Upper lobe of left lung (tissue), 6 donors: ENCODE measurements around the gene NAP1L5. TPM values are rescaled to one million over a fixed set of nuclear protein-coding genes. Genes with fewer than 3 reads are reported as not detected.

ENCODE experiments used
- ATAC-seq, 2 donors: fragments of 200-7000 bp; cut with Tn5 transposase; one replicate each; pipeline ENCODE4 v1.9.1; 2022; ENCODE audit warnings: mild to moderate bottlenecking in 2 of 2, moderate library complexity in 2 of 2; ENCODE audit not compliant: low FRiP score in 2 of 2
- DNase-seq, 2 donors: peaks; one replicate each; pipeline ENCODE4 v3.0.0-alpha.2; 2019 to 2020
- H3K27ac ChIP-seq, 4 donors: fragments of 200-600 bp; sonication (generic); one replicate each; pipeline ENCODE4 v1.5.1; 2016 to 2019
- H3K27me3 ChIP-seq, 4 donors: fragments of 200-600 bp; sonication (generic); one replicate each; pipeline ENCODE4 v1.5.1; 2017 to 2019
- H3K36me3 ChIP-seq, 4 donors: fragments of 200-600 bp; sonication (generic); one replicate each; pipeline ENCODE4 v1.5.1; 2016 to 2019
- H3K4me1 ChIP-seq, 4 donors: fragments of 200-600 bp; sonication (generic); one replicate each; pipeline ENCODE4 v1.5.1; 2018 to 2019
- H3K4me3 ChIP-seq, 4 donors: fragments of 200-600 bp; sonication (generic); one replicate each; pipeline ENCODE4 v1.5.1; 2017 to 2019; ENCODE audit warnings: mild to moderate bottlenecking in 2 of 4, moderate library complexity in 1 of 4
- H3K9me3 ChIP-seq, 4 donors: fragments of 200-600 bp; sonication (generic); one replicate each; pipeline ENCODE4 v1.5.1; 2018 to 2019
- EP300 ChIP-seq, 4 donors: sonication (generic); formaldehyde crosslinking; IDR thresholded peaks; one replicate each; pipeline ENCODE4 v1.5.1; 2017; ENCODE audit warnings: antibody characterized with exemption in 4 of 4, control low read depth in 2 of 4
- POLR2A ChIP-seq, 4 donors: fragments of 450-650 bp; IDR thresholded peaks; one replicate each; pipeline ENCODE4 v1.5.1; 2016 to 2017; ENCODE audit warnings: antibody characterized with exemption in 4 of 4, mild to moderate bottlenecking in 2 of 4
- POLR2AphosphoS5 ChIP-seq, 2 donors: sonication (generic); formaldehyde crosslinking; IDR thresholded peaks; one replicate each; pipeline ENCODE4 v1.5.1; 2017; ENCODE audit warnings: antibody characterized with exemption in 2 of 2
- WGBS, 2 donors: methylation state at CpG; one replicate each; pipeline ENCODE4 v1.1.5; 2017 to 2018; 5-methylcytosine and 5-hydroxymethylcytosine counted together
- total RNA-seq, 6 donors: library from RNA; depleted of rRNA in 4 of 6; stranded (reverse); fragments of >200 nt in 4 of 6; gene quantifications; one replicate each; pipeline versions ENCODE4 v1.1.0 to v1.2.1, GENCODE V29; 2016 to 2021
- TF ChIP-seq, protein P1 (sequence below), 6 experiments: fragments of 450-650 bp in 4 of 6; fragments of 200-600 bp in 2 of 6; sonication (generic) in 2 of 6; IDR thresholded peaks; one replicate each; pipeline ENCODE4 v1.5.1; 2016 to 2019; ENCODE audit warnings: antibody characterized with exemption in 6 of 6
- donor health status: DM: no; HTN: no; CAD: no; lungs with moderate emphysema.
- donor health status: DM: no; HTN: yes; CAD: no; lungs with severe emphysema.

Gene NAP1L5
- total RNA-seq, 6 donors from 2014 or later = 1.5 to 3.0 (median 2.8) TPM; not detected in 1

GRCh38 chr4:88731381-88731780 is 33.8 kb upstream of the NAP1L5 start:
- TF ChIP-seq, protein P1, sequence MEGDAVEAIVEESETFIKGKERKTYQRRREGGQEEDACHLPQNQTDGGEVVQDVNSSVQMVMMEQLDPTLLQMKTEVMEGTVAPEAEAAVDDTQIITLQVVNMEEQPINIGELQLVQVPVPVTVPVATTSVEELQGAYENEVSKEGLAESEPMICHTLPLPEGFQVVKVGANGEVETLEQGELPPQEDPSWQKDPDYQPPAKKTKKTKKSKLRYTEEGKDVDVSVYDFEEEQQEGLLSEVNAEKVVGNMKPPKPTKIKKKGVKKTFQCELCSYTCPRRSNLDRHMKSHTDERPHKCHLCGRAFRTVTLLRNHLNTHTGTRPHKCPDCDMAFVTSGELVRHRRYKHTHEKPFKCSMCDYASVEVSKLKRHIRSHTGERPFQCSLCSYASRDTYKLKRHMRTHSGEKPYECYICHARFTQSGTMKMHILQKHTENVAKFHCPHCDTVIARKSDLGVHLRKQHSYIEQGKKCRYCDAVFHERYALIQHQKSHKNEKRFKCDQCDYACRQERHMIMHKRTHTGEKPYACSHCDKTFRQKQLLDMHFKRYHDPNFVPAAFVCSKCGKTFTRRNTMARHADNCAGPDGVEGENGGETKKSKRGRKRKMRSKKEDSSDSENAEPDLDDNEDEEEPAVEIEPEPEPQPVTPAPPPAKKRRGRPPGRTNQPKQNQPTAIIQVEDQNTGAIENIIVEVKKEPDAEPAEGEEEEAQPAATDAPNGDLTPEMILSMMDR (IDR thresholded peaks at IDR 0.05) = no peak
- TF ChIP-seq POLR2A (IDR thresholded peaks at IDR 0.05) (no peak), POLR2AphosphoS5 (IDR thresholded peaks at IDR 0.05) (no peak), EP300 (IDR thresholded peaks at IDR 0.05) (no peak)
- Histone ChIP-seq H3K27me3 (no peaks in the 10 kb centered on the region), H3K36me3 (peaks cover 7 to 60% (median 29%) of the 10 kb centered on the region in 4 donors), H3K4me1 (peaks cover 0 to 15% (median 8%) of the 10 kb centered on the region in 4 donors), H3K27ac (no peak overlapping the region), H3K4me3 (no peak overlapping the region), H3K9me3 (no peaks in the 10 kb centered on the region)
- 62 to 82% methylated on average over 4 of the region's 4 CpGs for WGBS, 2 donors
- DNase-seq (no peak), ATAC-seq (no peak)

- DNase-seq (no peak), ATAC-seq (no peak)
- Histone ChIP-seq H3K4me1 (peaks cover under 1 to 11% (median 6%) of the 10 kb centered on the region in 4 donors), H3K27me3 (no peaks in the 10 kb centered on the region), H3K27ac (no peak overlapping the region), H3K36me3 (peaks cover 10 to 62% (median 29%) of the 10 kb centered on the region in 4 donors), H3K9me3 (no peaks in the 10 kb centered on the region), H3K4me3 (no peak overlapping the region)
- TF ChIP-seq POLR2A (IDR thresholded peaks at IDR 0.05) = no peak
- no peak for TF ChIP-seq POLR2AphosphoS5 (IDR thresholded peaks at IDR 0.05)
- TF ChIP-seq, protein P1 (IDR thresholded peaks at IDR 0.05) = no peak
- no peak for TF ChIP-seq EP300 (IDR thresholded peaks at IDR 0.05)
- WGBS, 2 donors = 75 to 88% methylated on average over 5 of the region's 5 CpGs
Measured at GRCh38 chr4:88730811-88731210, 33.2 kb upstream of the NAP1L5 start.

GRCh38 chr4:88729146-88729760 is 31.6 kb upstream of the NAP1L5 start:
- peak in 1 of 2 donors; percentile 34 for ATAC-seq
- 62 to 67% methylated on average over 6 of the region's 6 CpGs for WGBS, 2 donors
- H3K36me3 ChIP-seq = peaks cover 10 to 69% (median 30%) of the 10 kb centered on the region in 4 donors

DNA sequence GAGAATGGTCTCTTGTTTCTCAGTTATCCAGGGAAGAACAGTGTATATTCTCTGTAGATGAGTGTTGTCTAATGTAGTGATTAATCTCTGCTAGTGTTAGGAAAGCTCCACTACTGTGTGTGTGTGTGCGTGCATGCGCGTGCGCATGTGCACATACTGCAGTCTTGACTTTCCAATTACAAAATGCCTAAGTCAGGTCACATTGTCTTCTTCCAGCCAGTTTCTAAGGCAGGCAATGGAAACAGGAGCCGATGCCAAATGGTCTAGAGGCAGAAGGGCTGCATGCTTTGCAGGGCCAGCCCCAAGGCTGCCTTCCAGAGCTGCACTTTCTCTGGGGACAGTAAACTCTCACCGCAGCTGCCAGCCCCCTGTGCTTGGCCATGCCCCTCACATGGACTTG is 30.5 kb upstream of the NAP1L5 start:
- ATAC-seq = peak in 1 of 2 donors; percentile 15
- H3K27ac ChIP-seq = no peak overlapping the region
- DNase-seq = peak in 1 of 2 donors; percentile 6
- H3K4me1 ChIP-seq = peaks cover 2 to 5% (median 4%) of the 10 kb centered on the region in 4 donors
- TF ChIP-seq POLR2A (IDR thresholded peaks at IDR 0.05) = no peak
- TF ChIP-seq, protein P1 (IDR thresholded peaks at IDR 0.05) = no peak
- TF ChIP-seq POLR2AphosphoS5 (IDR thresholded peaks at IDR 0.05) = no peak
- no peak for TF ChIP-seq EP300 (IDR thresholded peaks at IDR 0.05)
- H3K4me3 ChIP-seq = no peak overlapping the region
- WGBS, 2 donors = 82 to 95% methylated on average over 6 of the region's 6 CpGs
- peaks cover 10 to 79% (median 35%) of the 10 kb centered on the region in 4 donors for H3K36me3 ChIP-seq
- no peaks in the 10 kb centered on the region for H3K9me3 ChIP-seq
- no peaks in the 10 kb centered on the region for H3K27me3 ChIP-seq

More at GRCh38 chr4:88729146-88729760, 31.6 kb upstream of the NAP1L5 start:
- Histone ChIP-seq H3K9me3 (no peaks in the 10 kb centered on the region), H3K27ac (no peak overlapping the region), H3K27me3 (no peaks in the 10 kb centered on the region), H3K4me1 (peaks cover 2 to 5% (median 4%) of the 10 kb centered on the region in 4 donors), H3K4me3 (no peak overlapping the region)
- DNase-seq = no peak
- TF ChIP-seq EP300 (IDR thresholded peaks at IDR 0.05) = peak in 2 of 4 donors; percentile 17 to 22
- TF ChIP-seq POLR2A (IDR thresholded peaks at IDR 0.05) = no peak

DNA sequence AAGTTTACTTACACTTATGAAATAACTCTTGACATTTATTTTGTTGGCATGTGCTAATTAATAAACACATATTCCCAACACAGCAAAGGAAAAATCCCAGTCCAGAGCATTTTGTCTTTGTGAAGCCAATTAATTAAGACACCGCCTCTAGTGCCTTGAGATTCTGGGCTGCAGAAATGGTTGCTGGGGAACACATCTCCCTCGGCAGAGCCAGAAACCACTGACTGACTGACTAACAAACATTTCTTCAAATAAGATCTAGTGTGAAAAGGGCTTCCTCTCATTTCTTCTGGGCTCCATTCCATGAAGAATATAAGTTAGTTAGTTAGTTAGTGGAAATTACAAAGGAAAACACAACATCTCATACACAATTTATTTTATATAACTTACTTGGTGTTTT is 28.4 kb upstream of the NAP1L5 start:
- H3K4me3 ChIP-seq = no peak overlapping the region
- TF ChIP-seq POLR2A (IDR thresholded peaks at IDR 0.05) (no peak), EP300 (IDR thresholded peaks at IDR 0.05) (no peak), POLR2AphosphoS5 (IDR thresholded peaks at IDR 0.05) (no peak)
- TF ChIP-seq, protein P1 (IDR thresholded peaks at IDR 0.05) = no peak
- no peaks in the 10 kb centered on the region for H3K9me3 ChIP-seq
- no peaks in the 10 kb centered on the region for H3K27me3 ChIP-seq
- ATAC-seq = no peak
- peaks cover 10 to 90% (median 43%) of the 10 kb centered on the region in 4 donors for H3K36me3 ChIP-seq
- H3K4me1 ChIP-seq = peaks cover 2 to 5% (median 4%) of the 10 kb centered on the region in 4 donors
- 78 to 87% methylated on average over 2 of the region's 2 CpGs for WGBS, 2 donors
- DNase-seq = no peak
- no peak overlapping the region for H3K27ac ChIP-seq
